Ectodermal cell (in vitro differentiated cells): ENCODE results near the gene AP5Z1.

Experiments used
- H3K27ac ChIP-seq: 2 replicates; pipeline ENCODE4 v1.7.0; 2013; ENCODE audit warnings: mild to moderate bottlenecking, low read depth, low read length; ENCODE audit not compliant: insufficient read depth, poor library complexity, severe bottlenecking
- H3K27me3 ChIP-seq: 2 replicates; pipeline ENCODE4 v1.7.0; 2013; ENCODE audit warnings: mild to moderate bottlenecking, low read length; ENCODE audit not compliant: insufficient read depth, control insufficient read depth, poor library complexity, severe bottlenecking
- H3K36me3 ChIP-seq: one replicate; pipeline ENCODE4 v1.7.0; 2013; ENCODE audit warnings: low read length; ENCODE audit not compliant: control insufficient read depth, insufficient read depth
- H3K4me1 ChIP-seq: one replicate; pipeline ENCODE4 v1.7.0; 2013; ENCODE audit warnings: low read length; ENCODE audit not compliant: control insufficient read depth, insufficient read depth
- H3K4me3 ChIP-seq: 2 replicates; pipeline ENCODE4 v1.7.0; 2013; ENCODE audit warnings: low read depth, low read length, control low read depth; ENCODE audit not compliant: insufficient read depth
- H3K9me3 ChIP-seq: 2 replicates; pipeline ENCODE4 v1.7.0; 2013; ENCODE audit warnings: mild to moderate bottlenecking, low read length, moderate library complexity; ENCODE audit not compliant: control insufficient read depth
- WGBS, 2 experiments: methylation state at CpG; one replicate each; pipeline ENCODE4 v1.1.7; 2013; ENCODE audit warnings: missing lambda C conversion rate in 2 of 2; 5-methylcytosine and 5-hydroxymethylcytosine counted together

The AP5Z1 gene

GRCh38 chr7:4833691-4834600 lies 58.5 kb downstream of the AP5Z1 start:
- H3K27me3 ChIP-seq: no peaks in the 10 kb centered on the region
- WGBS, 2 experiments: 87 to 88% methylated on average over 36 of the region's 36 CpGs
- peaks cover 19% of the 10 kb centered on the region for H3K4me1 ChIP-seq
- no peaks in the 10 kb centered on the region for H3K36me3 ChIP-seq
- no peak overlapping the region for H3K27ac ChIP-seq
- H3K4me3 ChIP-seq: no peak overlapping the region
- no peaks in the 10 kb centered on the region for H3K9me3 ChIP-seq

- Histone ChIP-seq H3K27me3 (no peaks in the 10 kb centered on the region), H3K4me3 (no peak overlapping the region)
- WGBS, 2 experiments: 96 to 97% methylated on average over 60 of the region's 60 CpGs
These were observed 59.4 kb downstream of the AP5Z1 start for GRCh38 chr7:4834601-4835397.

GRCh38 chr7:4835398-4836205 lies 60.2 kb downstream of the AP5Z1 start:
- H3K36me3 ChIP-seq: no peaks in the 10 kb centered on the region
- no peaks in the 10 kb centered on the region for H3K27me3 ChIP-seq
- H3K9me3 ChIP-seq: no peaks in the 10 kb centered on the region
- no peak overlapping the region for H3K4me3 ChIP-seq
- 94 to 96% methylated on average over 28 of the region's 28 CpGs for WGBS, 2 experiments
- peaks cover 19% of the 10 kb centered on the region for H3K4me1 ChIP-seq
- H3K27ac ChIP-seq: no peak overlapping the region

More at GRCh38 chr7:4834601-4835397, 59.4 kb downstream of the AP5Z1 start:
- Histone ChIP-seq H3K36me3 (no peaks in the 10 kb centered on the region), H3K27ac (no peak overlapping the region), H3K9me3 (no peaks in the 10 kb centered on the region), H3K4me1 (peaks cover 19% of the 10 kb centered on the region)

GRCh38 chr7:4836206-4836661 lies 60.8 kb downstream of the AP5Z1 start:
- Histone ChIP-seq H3K4me3 (no peak overlapping the region), H3K36me3 (no peaks in the 10 kb centered on the region), H3K9me3 (no peaks in the 10 kb centered on the region), H3K27me3 (no peaks in the 10 kb centered on the region), H3K4me1 (peaks cover 19% of the 10 kb centered on the region), H3K27ac (no peak overlapping the region)
- 92 to 94% methylated on average over 30 of the region's 30 CpGs for WGBS, 2 experiments

- Histone ChIP-seq H3K4me1 (peaks cover 19% of the 10 kb centered on the region), H3K27ac (peak overlapping the region; percentile 44), H3K4me3 (no peak overlapping the region), H3K9me3 (no peaks in the 10 kb centered on the region), H3K27me3 (no peaks in the 10 kb centered on the region), H3K36me3 (no peaks in the 10 kb centered on the region)
- 90% methylated on average over 22 of the region's 22 CpGs for WGBS, 2 experiments
These were observed 61.8 kb downstream of the AP5Z1 start for GRCh38 chr7:4837041-4837802.

- H3K4me1 ChIP-seq: peaks cover 19% of the 10 kb centered on the region
- H3K4me3 ChIP-seq: no peak overlapping the region
- 51 to 53% methylated on average over 30 of the region's 30 CpGs for WGBS, 2 experiments
- peak overlapping the region; percentile 44 for H3K27ac ChIP-seq
- no peaks in the 10 kb centered on the region for H3K9me3 ChIP-seq
- H3K36me3 ChIP-seq: no peaks in the 10 kb centered on the region
- no peaks in the 10 kb centered on the region for H3K27me3 ChIP-seq
These were observed 62.6 kb downstream of the AP5Z1 start for GRCh38 chr7:4837803-4838625.

GRCh38 chr7:4838626-4839334 lies 63.4 kb downstream of the AP5Z1 start:
- Histone ChIP-seq H3K4me3 (no peak overlapping the region), H3K27me3 (no peaks in the 10 kb centered on the region), H3K27ac (no peak overlapping the region), H3K36me3 (no peaks in the 10 kb centered on the region), H3K9me3 (no peaks in the 10 kb centered on the region), H3K4me1 (peaks cover 19% of the 10 kb centered on the region)
- WGBS, 2 experiments: 94 to 95% methylated on average over 21 of the region's 21 CpGs

GRCh38 chr7:4840079-4840501 lies 64.7 kb downstream of the AP5Z1 start:
- no peak overlapping the region for H3K27ac ChIP-seq
- no peaks in the 10 kb centered on the region for H3K9me3 ChIP-seq
- no peaks in the 10 kb centered on the region for H3K36me3 ChIP-seq
- no peak overlapping the region for H3K4me3 ChIP-seq
- H3K27me3 ChIP-seq: no peaks in the 10 kb centered on the region
- WGBS, 2 experiments: 93 to 95% methylated on average over 16 of the region's 16 CpGs
- H3K4me1 ChIP-seq: peaks cover 19% of the 10 kb centered on the region
